ENCODE measurements around the gene RNF217. TPM values are rescaled to one million over a fixed set of nuclear protein-coding genes. Genes with fewer than 3 reads are reported as not detected.

The RNF217 gene
- total RNA-seq, 3 donors from 2014 or later: 40.1 to 43.3 (median 41.0) TPM

- no peak for TF ChIP-seq POLR2AphosphoS5 (IDR thresholded peaks at IDR 0.05)
- no peak for TF ChIP-seq CTCF (IDR thresholded peaks at IDR 0.05)
- no peak for TF ChIP-seq POLR2A (IDR thresholded peaks at IDR 0.05)
- no peaks in the 10 kb centered on the region for H3K9me3 ChIP-seq
- no peak for DNase-seq (ENCODE audit: low spot score in 2 of 2)
- H3K4me1 ChIP-seq: no peaks in the 10 kb centered on the region
- intact Hi-C loops (cut with DNase I; ENCODE audit: low total_unique reads): no loop called here
- H3K27ac ChIP-seq: no peak overlapping the region
- H3K36me3 ChIP-seq: no peaks in the 10 kb centered on the region
- H3K4me3 ChIP-seq: no peak overlapping the region
- H3K27me3 ChIP-seq: no peaks in the 10 kb centered on the region
Measured at GRCh38 chr6:125037827-125038226, 75.6 kb downstream of the RNF217 start.

- Histone ChIP-seq H3K27me3 (no peaks in the 10 kb centered on the region), H3K36me3 (no peaks in the 10 kb centered on the region), H3K4me1 (no peaks in the 10 kb centered on the region), H3K9me3 (no peaks in the 10 kb centered on the region), H3K27ac (no peak overlapping the region), H3K4me3 (no peak overlapping the region)
- no peak for TF ChIP-seq POLR2A (IDR thresholded peaks at IDR 0.05)
- no peak for TF ChIP-seq POLR2AphosphoS5 (IDR thresholded peaks at IDR 0.05)
- TF ChIP-seq CTCF (IDR thresholded peaks at IDR 0.05): no peak
- no peak for DNase-seq (ENCODE audit: low spot score in 2 of 2)
- intact Hi-C loops (cut with DNase I; ENCODE audit: low total_unique reads): no loop called here
Measured at GRCh38 chr6:125038925-125039324, 76.7 kb downstream of the RNF217 start.

GRCh38 chr6:125041740-125042459, 79.7 kb downstream of the RNF217 start:
- TF ChIP-seq POLR2AphosphoS5 (IDR thresholded peaks at IDR 0.05): no peak
- TF ChIP-seq POLR2A (IDR thresholded peaks at IDR 0.05): no peak
- H3K27me3 ChIP-seq: no peaks in the 10 kb centered on the region
- no peaks in the 10 kb centered on the region for H3K9me3 ChIP-seq
- H3K4me3 ChIP-seq: no peak overlapping the region
- no peaks in the 10 kb centered on the region for H3K4me1 ChIP-seq
- intact Hi-C loops (cut with DNase I; ENCODE audit: low total_unique reads): no loop called here
- no peak overlapping the region for H3K27ac ChIP-seq
- no peak for DNase-seq (ENCODE audit: low spot score in 2 of 2)
- H3K36me3 ChIP-seq: no peaks in the 10 kb centered on the region

GRCh38 chr6:125044066-125044465, 81.8 kb downstream of the RNF217 start:
- no peak for DNase-seq (ENCODE audit: low spot score in 2 of 2)
- no peaks in the 10 kb centered on the region for H3K9me3 ChIP-seq
- intact Hi-C loops (cut with DNase I; ENCODE audit: low total_unique reads): no loop called here
- H3K27me3 ChIP-seq: no peaks in the 10 kb centered on the region
- no peak overlapping the region for H3K27ac ChIP-seq
- H3K36me3 ChIP-seq: no peaks in the 10 kb centered on the region
- no peaks in the 10 kb centered on the region for H3K4me1 ChIP-seq
- TF ChIP-seq POLR2AphosphoS5 (IDR thresholded peaks at IDR 0.05) (no peak), POLR2A (IDR thresholded peaks at IDR 0.05) (no peak), CTCF (IDR thresholded peaks at IDR 0.05) (no peak)
- no peak overlapping the region for H3K4me3 ChIP-seq

GRCh38 chr6:125044667-125045066, 82.4 kb downstream of the RNF217 start:
- Histone ChIP-seq H3K27me3 (no peaks in the 10 kb centered on the region), H3K36me3 (no peaks in the 10 kb centered on the region), H3K27ac (no peak overlapping the region), H3K9me3 (no peaks in the 10 kb centered on the region), H3K4me1 (no peaks in the 10 kb centered on the region), H3K4me3 (no peak overlapping the region)
- no peak for DNase-seq (ENCODE audit: low spot score in 2 of 2)
- TF ChIP-seq POLR2A (IDR thresholded peaks at IDR 0.05) (no peak), CTCF (IDR thresholded peaks at IDR 0.05) (no peak), POLR2AphosphoS5 (IDR thresholded peaks at IDR 0.05) (no peak)
- intact Hi-C loops (cut with DNase I; ENCODE audit: low total_unique reads): no loop called here
